ENCODE data around the gene VAV1. TPM values are rescaled to one million over a fixed set of nuclear protein-coding genes. Genes with fewer than 3 reads are reported as not detected.
A peak's percentile ranks its signal among the peaks of the same experiment; 100 is the strongest.

The VAV1 gene
- total RNA-seq, 6 experiments from 2014 or later = 1.1 to 7.9 (median 3.1) TPM

DNA sequence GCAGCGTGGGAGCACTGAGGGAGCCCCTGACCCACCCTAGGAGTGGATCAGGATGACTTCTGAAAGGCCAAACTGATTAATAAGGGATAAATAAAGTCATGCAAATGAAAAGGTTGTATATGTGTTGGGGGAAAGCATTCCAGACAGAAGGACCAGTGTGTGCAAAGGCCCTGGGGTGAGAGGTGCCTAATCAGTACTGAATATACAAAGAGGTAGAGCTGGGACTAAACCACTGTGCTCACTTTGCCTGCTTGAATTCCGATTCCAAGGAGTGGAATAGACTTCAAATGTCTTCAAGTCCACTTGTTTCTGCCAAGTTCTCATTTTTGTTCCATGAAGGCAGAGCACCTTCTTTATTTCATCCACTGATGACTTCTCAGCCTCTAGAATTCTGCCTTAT, 82.2 kb downstream of the VAV1 start:
- no peaks in the 10 kb centered on the region for H3K9me3 ChIP-seq
- ATAC-seq = no peak
- DNase-seq = no peak
- no peaks in the 10 kb centered on the region for H3K4me1 ChIP-seq
- H3K36me3 ChIP-seq = no peaks in the 10 kb centered on the region
- H3K4me3 ChIP-seq = no peak overlapping the region
- no peaks in the 10 kb centered on the region for H3K27me3 ChIP-seq
- H3K27ac ChIP-seq = no peak overlapping the region
- WGBS (ENCODE audit: insufficient coverage, low coverage, low lambda C conversion rate, missing lambda C conversion rate) = 50% methylated on average over 2 of the region's 2 CpGs
- intact Hi-C loops (cut with DNase I) = loop anchor here in 1 of 2 donors (10.0 kb wide), 2 partner anchors 110 to 200 kb away; no protein-coding TSS in a partner anchor
- TF ChIP-seq CTCF (IDR thresholded peaks at IDR 0.05) (no peak), POLR2A (IDR thresholded peaks at IDR 0.05) (no peak)

DNA sequence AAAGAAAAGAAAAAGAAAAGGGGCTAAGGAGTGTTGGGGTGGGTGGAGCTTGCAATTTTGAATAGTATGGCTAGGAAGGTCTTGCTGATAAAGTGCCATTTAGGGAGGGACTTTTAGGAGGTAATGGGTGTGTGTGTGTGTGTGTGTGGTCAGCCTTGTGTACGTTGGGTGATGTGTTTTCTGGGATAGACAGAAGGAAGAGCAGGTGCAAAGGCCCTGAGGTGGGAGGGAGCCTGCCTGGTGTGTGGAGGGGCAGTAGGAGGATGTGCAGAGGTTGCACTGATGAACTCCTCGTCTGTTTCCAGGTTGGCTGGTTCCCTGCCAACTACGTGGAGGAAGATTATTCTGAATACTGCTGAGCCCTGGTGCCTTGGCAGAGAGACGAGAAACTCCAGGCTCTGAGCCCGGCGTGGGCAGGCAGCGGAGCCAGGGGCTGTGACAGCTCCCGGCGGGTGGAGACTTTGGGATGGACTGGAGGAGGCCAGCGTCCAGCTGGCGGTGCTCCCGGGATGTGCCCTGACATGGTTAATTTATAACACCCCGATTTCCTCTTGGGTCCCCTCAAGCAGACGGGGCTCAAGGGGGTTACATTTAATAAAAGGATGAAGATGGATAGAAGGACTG, 84.4 kb downstream of the VAV1 start:
- Histone ChIP-seq H3K27ac (no peak overlapping the region), H3K27me3 (no peaks in the 10 kb centered on the region), H3K4me3 (no peak overlapping the region), H3K36me3 (no peaks in the 10 kb centered on the region), H3K9me3 (no peaks in the 10 kb centered on the region), H3K4me1 (no peaks in the 10 kb centered on the region)
- intact Hi-C loops (cut with DNase I) = loop anchor here in 1 of 2 donors (10.0 kb wide), 2 partner anchors 112 to 202 kb away; no protein-coding TSS in a partner anchor
- peak in 3 of 4 donors; percentile 13 to 37 (median 14) for ATAC-seq
- 28% methylated on average over 14 of the region's 14 CpGs for WGBS (ENCODE audit: insufficient coverage, low coverage, low lambda C conversion rate, missing lambda C conversion rate)
- TF ChIP-seq POLR2A (IDR thresholded peaks at IDR 0.05) = no peak
- no peak for TF ChIP-seq CTCF (IDR thresholded peaks at IDR 0.05)
- DNase-seq = no peak

GRCh38 chr19:6861683-6862286, 89.3 kb downstream of the VAV1 start:
- Histone ChIP-seq H3K9me3 (no peaks in the 10 kb centered on the region), H3K27ac (no peak overlapping the region), H3K27me3 (no peaks in the 10 kb centered on the region), H3K4me3 (no peak overlapping the region), H3K36me3 (no peaks in the 10 kb centered on the region), H3K4me1 (peaks cover 0 to 7% (median 0%) of the 10 kb centered on the region in 4 donors)
- TF ChIP-seq CTCF (IDR thresholded peaks at IDR 0.05) = no peak
- TF ChIP-seq POLR2A (IDR thresholded peaks at IDR 0.05) = no peak
- ATAC-seq = no peak
- 0% methylated on average over 2 of the region's 10 CpGs for WGBS (ENCODE audit: insufficient coverage, low coverage, low lambda C conversion rate, missing lambda C conversion rate)
- intact Hi-C loops (cut with DNase I) = loop anchor here (10.0 kb wide), 4 partner anchors 127 to 347 kb away; partner anchors contain the start of genes GPR108 (in 1 of the 2) and TRIP10 (in 1 of the 2)
- no peak for DNase-seq

DNA sequence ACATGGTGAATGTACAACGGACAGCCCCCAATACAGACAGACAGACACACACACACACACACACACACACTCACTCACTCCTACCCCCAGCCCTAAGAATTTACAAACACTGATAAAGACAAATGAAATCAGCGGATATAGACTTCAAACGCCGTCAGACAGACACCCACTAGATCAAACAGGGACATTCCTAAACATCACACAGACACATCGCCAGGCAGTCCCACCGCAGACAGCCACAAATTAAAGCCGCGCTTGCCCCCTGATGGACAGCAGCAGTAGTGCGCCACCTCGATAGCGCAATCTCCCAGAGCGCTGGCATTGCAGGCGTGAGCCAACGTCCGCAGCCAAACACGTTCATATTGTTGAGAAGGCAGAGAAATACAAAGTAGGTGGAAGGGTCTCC, 90.2 kb downstream of the VAV1 start:
- peak; percentile 92 to 94 (median 92) for ATAC-seq

More for the DNA sequence above, 90.2 kb downstream of the VAV1 start:
- Histone ChIP-seq H3K36me3 (no peaks in the 10 kb centered on the region), H3K4me3 (peak overlapping the region in 1 of 3 donors; percentile 41), H3K9me3 (no peaks in the 10 kb centered on the region), H3K27ac (no peak overlapping the region), H3K27me3 (no peaks in the 10 kb centered on the region), H3K4me1 (peaks cover 0 to 7% (median 0%) of the 10 kb centered on the region in 4 donors)
- intact Hi-C loops (cut with DNase I) = loop anchor here (10.0 kb wide), 4 partner anchors 128 to 348 kb away; partner anchors contain the start of genes GPR108 (in 1 of the 2) and TRIP10 (in 1 of the 2)
- peak; percentile 78 to 86 (median 84) for DNase-seq
- TF ChIP-seq POLR2A (IDR thresholded peaks at IDR 0.05) = no peak
- peak; percentile 77 to 91 (median 83) for TF ChIP-seq CTCF (IDR thresholded peaks at IDR 0.05)
- 8% methylated on average over 5 of the region's 16 CpGs for WGBS (ENCODE audit: insufficient coverage, low coverage, low lambda C conversion rate, missing lambda C conversion rate)
